Measurements from ENCODE around the gene ATP1A2. TPM values are rescaled to one million over a fixed set of nuclear protein-coding genes. Genes with fewer than 3 reads are reported as not detected.

ATP1A2 gene
- total RNA-seq, 1 experiment from 2014 or later = 0.15 TPM

DNA sequence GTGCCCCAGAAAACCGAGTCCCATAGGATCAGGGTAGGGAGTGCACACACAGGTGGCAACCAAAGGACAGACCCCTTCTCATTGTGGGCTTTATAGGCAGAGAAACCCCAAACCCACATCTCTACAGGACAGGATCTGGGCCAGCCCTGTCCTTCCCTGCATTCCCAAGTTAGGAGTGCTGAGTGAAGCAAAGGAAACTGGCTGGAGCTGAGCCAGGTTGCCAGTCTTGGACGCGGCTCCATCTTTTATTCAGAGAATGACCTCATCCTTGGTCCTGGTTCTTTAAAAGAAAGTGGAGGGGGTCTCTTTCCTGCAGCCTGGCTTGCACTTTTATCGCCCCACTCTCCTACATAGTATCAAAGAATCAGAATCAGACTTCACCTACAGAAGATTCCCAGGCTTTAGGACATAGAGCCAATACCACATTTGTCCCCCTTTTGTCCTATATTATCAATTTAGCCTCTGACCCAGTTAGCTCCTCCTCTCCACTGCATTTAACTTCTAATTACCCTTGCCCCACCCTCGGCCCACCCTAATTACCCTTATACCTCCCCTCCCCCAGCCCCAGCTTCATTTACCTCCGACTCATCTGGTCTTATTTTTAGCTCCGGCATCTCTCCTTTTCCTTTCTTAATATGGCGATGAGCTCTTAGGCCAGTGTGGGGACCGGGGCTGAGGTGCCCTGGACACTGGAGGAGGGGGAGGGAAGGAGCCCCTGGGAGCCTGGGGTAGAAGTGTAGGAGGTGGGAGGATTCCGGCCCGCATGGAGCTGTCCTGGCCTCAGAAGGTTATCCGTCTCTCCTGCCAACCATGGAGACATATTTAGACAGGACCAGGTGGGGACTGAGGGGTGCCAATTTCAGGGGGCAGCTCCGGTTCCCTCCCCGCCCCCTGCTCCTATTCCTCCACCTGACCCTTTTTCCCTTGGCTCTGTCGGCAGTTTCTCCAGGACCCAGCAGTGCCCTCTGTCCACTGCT is 74.4 kb downstream of the ATP1A2 start, which contains the start of gene CASQ1:
CASQ1 (plus strand) TSS at position 927 of the 977 bp plus-strand sequence. CDS start 177 bp downstream, outside the sequence.
- no peak for ATAC-seq

DNA sequence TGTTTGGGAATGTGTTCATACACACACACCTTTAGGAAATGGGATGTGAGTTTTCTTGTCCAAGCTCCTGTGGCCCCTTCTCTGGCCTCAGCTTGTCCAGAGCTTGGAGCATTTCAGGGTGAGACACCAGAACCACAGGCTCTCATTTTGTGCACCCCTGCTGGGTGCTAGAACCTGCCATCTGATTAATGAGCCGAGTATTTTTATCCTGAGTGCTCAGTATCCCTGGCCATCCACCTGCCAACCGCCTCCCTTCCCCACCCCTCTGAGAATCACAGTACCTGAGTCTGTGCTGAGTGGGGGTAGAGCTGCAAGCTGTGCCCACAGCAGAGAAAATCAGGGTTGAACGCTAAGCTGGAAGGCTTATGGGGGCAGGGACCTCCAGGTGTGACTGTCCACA is 76.2 kb downstream of the ATP1A2 start:
- in situ Hi-C loops (cut with HindIII; ENCODE audit: low pct_unique_long_range_greater_than_20kb, low sequenced_read_pairs) = no loop called here
- DNase-seq (ENCODE audit: low read depth, low spot score) (no peak), ATAC-seq (no peak)
- H3K4me3 ChIP-seq (ENCODE audit: low read depth in 2 of 2, low read length in 2 of 2) = no peak overlapping the region
- H3K27ac ChIP-seq (ENCODE audit: low read length) = no peak overlapping the region
- ChIA-PET POLR2A (interaction anchor here (0.6 kb wide), 1 partner anchor 97 kb away, joined by 4 read pairs; no protein-coding TSS in a partner anchor), CTCF (no interaction called here)
- H3K27me3 ChIP-seq (ENCODE audit: control insufficient read depth, insufficient read depth, low read length) = no peaks in the 10 kb centered on the region
- no TSS peak for BruUV-seq (replicated peaks)
- no peaks in the 10 kb centered on the region for H3K9me3 ChIP-seq (ENCODE audit: control insufficient read depth, insufficient read depth, low read depth, low read length)
- intact Hi-C loops (cut with micrococcal nuclease; ENCODE audit: unreplicated experiment) = loop anchor here (2.0 to 10.0 kb wide), 2 partner anchors 61 to 87 kb away; no protein-coding TSS in a partner anchor
- TF ChIP-seq POLR2AphosphoS5 (IDR thresholded peaks at IDR 0.05; ENCODE audit: low read depth, low read length) = no peak
- TF ChIP-seq, protein P1, sequence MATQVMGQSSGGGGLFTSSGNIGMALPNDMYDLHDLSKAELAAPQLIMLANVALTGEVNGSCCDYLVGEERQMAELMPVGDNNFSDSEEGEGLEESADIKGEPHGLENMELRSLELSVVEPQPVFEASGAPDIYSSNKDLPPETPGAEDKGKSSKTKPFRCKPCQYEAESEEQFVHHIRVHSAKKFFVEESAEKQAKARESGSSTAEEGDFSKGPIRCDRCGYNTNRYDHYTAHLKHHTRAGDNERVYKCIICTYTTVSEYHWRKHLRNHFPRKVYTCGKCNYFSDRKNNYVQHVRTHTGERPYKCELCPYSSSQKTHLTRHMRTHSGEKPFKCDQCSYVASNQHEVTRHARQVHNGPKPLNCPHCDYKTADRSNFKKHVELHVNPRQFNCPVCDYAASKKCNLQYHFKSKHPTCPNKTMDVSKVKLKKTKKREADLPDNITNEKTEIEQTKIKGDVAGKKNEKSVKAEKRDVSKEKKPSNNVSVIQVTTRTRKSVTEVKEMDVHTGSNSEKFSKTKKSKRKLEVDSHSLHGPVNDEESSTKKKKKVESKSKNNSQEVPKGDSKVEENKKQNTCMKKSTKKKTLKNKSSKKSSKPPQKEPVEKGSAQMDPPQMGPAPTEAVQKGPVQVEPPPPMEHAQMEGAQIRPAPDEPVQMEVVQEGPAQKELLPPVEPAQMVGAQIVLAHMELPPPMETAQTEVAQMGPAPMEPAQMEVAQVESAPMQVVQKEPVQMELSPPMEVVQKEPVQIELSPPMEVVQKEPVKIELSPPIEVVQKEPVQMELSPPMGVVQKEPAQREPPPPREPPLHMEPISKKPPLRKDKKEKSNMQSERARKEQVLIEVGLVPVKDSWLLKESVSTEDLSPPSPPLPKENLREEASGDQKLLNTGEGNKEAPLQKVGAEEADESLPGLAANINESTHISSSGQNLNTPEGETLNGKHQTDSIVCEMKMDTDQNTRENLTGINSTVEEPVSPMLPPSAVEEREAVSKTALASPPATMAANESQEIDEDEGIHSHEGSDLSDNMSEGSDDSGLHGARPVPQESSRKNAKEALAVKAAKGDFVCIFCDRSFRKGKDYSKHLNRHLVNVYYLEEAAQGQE (IDR thresholded peaks at IDR 0.05; ENCODE audit: insufficient read depth in 1 of 2, low read depth in 2 of 2, low read length in 1 of 2) = no peak
- no peak for TF ChIP-seq SIN3A (IDR thresholded peaks at IDR 0.05; ENCODE audit: borderline replicate concordance, insufficient read depth, low read depth, low read length)
- TF ChIP-seq, protein P2, sequence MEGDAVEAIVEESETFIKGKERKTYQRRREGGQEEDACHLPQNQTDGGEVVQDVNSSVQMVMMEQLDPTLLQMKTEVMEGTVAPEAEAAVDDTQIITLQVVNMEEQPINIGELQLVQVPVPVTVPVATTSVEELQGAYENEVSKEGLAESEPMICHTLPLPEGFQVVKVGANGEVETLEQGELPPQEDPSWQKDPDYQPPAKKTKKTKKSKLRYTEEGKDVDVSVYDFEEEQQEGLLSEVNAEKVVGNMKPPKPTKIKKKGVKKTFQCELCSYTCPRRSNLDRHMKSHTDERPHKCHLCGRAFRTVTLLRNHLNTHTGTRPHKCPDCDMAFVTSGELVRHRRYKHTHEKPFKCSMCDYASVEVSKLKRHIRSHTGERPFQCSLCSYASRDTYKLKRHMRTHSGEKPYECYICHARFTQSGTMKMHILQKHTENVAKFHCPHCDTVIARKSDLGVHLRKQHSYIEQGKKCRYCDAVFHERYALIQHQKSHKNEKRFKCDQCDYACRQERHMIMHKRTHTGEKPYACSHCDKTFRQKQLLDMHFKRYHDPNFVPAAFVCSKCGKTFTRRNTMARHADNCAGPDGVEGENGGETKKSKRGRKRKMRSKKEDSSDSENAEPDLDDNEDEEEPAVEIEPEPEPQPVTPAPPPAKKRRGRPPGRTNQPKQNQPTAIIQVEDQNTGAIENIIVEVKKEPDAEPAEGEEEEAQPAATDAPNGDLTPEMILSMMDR (IDR thresholded peaks at IDR 0.05) = no peak
- TF ChIP-seq TCF7L2 (IDR thresholded peaks at IDR 0.05; ENCODE audit: low read depth, low read length) = no peak
- H3K4me1 ChIP-seq (ENCODE audit: control insufficient read depth, insufficient read depth, low read length) = peaks cover 7% of the 10 kb centered on the region; the same call in 1 of the 2 replicates
- no peaks in the 10 kb centered on the region for H3K36me3 ChIP-seq (ENCODE audit: control insufficient read depth, insufficient read depth, low read length)

More for the DNA sequence above, 74.4 kb downstream of the ATP1A2 start, which contains the start of gene CASQ1:
- DNase-seq (ENCODE audit: low read depth, low spot score) = no peak
- intact Hi-C loops (cut with micrococcal nuclease; ENCODE audit: unreplicated experiment) = loop anchor here (10.0 kb wide), 1 partner anchor 85 kb away; no protein-coding TSS in a partner anchor
- Histone ChIP-seq H3K4me3 (ENCODE audit: low read depth in 2 of 2, low read length in 2 of 2) (no peak within 1 kb of the TSS), H3K27me3 (ENCODE audit: control insufficient read depth, insufficient read depth, low read length) (no peaks in the 10 kb centered on the region), H3K4me1 (ENCODE audit: control insufficient read depth, insufficient read depth, low read length) (peaks cover 7% of the 10 kb centered on the region; the same call in 1 of the 2 replicates), H3K9me3 (ENCODE audit: control insufficient read depth, insufficient read depth, low read depth, low read length) (no peaks in the 10 kb centered on the region), H3K36me3 (ENCODE audit: control insufficient read depth, insufficient read depth, low read length) (no peaks in the 10 kb centered on the region), H3K27ac (ENCODE audit: low read length) (no peak within 1 kb of the TSS)
- ChIA-PET CTCF (interaction anchor here (0.8 to 1.0 kb wide), 3 partner anchors 62 to 102 kb away, joined by 3 to 4 read pairs (median 3); no protein-coding TSS in a partner anchor), POLR2A (no interaction called here)
- TF ChIP-seq TCF7L2 (IDR thresholded peaks at IDR 0.05; ENCODE audit: low read depth, low read length) (no peak), SIN3A (IDR thresholded peaks at IDR 0.05; ENCODE audit: borderline replicate concordance, insufficient read depth, low read depth, low read length) (no peak), POLR2AphosphoS5 (IDR thresholded peaks at IDR 0.05; ENCODE audit: low read depth, low read length) (no peak)
- TF ChIP-seq, protein P1 (IDR thresholded peaks at IDR 0.05; ENCODE audit: insufficient read depth in 1 of 2, low read depth in 2 of 2, low read length in 1 of 2) = no peak
- TF ChIP-seq, protein P2 (IDR thresholded peaks at IDR 0.05) = no peak
- in situ Hi-C loops (cut with HindIII; ENCODE audit: low pct_unique_long_range_greater_than_20kb, low sequenced_read_pairs) = no loop called here
- no TSS peak for BruUV-seq (replicated peaks)

Measured in Panc1 (cell line).